OCI-LY7 (cell line): ENCODE results near the gene POT1. TPM values are rescaled to one million over a fixed set of nuclear protein-coding genes. Genes with fewer than 3 reads are reported as not detected.

Experiments used
- BruUV-seq: library from RNA; stranded (reverse); fragments of 400-500 nt; replicated peaks from 2 replicates; lab custom pipeline; 2021; lab: Mats Ljungman, UMichigan
- CTCF ChIA-PET: fragments of 300-600 bp; sonication (Branson Sonifier 250); formaldehyde crosslinking; loops from one replicate; lab custom pipeline; 2022; ENCODE audit warnings: antibody characterized with exemption; ENCODE audit not compliant: unreplicated experiment; lab: Charles Lee
- POLR2A ChIA-PET: fragments of 300-600 bp; sonication (Branson Sonifier 250); formaldehyde crosslinking; loops from one replicate; lab custom pipeline; 2022; ENCODE audit warnings: antibody characterized with exemption; lab: Charles Lee
- DNase-seq: peaks from one replicate; pipeline ENCODE4 v3.0.0-alpha.2; 2015; ENCODE audit warnings: low spot score
- H2AFZ ChIP-seq: fragments of 200-600 bp; sonication (generic), shearing (Covaris generic); 2 replicates; pipeline ENCODE4 v1.6.1; 2014; ENCODE audit warnings: mild to moderate bottlenecking, antibody characterized with exemption, low read length, moderate library complexity
- H3K27ac ChIP-seq: fragments of 200-600 bp; sonication (generic); 2 replicates; pipeline ENCODE4 v1.5.1; 2014; ENCODE audit warnings: mixed run types, low read depth, mild to moderate bottlenecking, moderate library complexity, low read length, inconsistent platforms; ENCODE audit not compliant: poor library complexity, severe bottlenecking
- H3K36me3 ChIP-seq: fragments of 200-600 bp; sonication (generic); 2 replicates; pipeline ENCODE4 v1.6.1; 2014; ENCODE audit warnings: mild to moderate bottlenecking, antibody characterized with exemption, low read length, moderate library complexity, mixed read lengths; ENCODE audit not compliant: insufficient read depth
- H3K4me1 ChIP-seq: fragments of 200-600 bp; sonication (generic); 2 replicates; pipeline ENCODE4 v1.5.1; 2014; ENCODE audit warnings: mild to moderate bottlenecking, low read length; ENCODE audit not compliant: insufficient read depth, poor library complexity, severe bottlenecking
- H3K4me2 ChIP-seq: fragments of 200-600 bp; sonication (generic); 2 replicates; pipeline ENCODE4 v1.6.1; 2014; ENCODE audit warnings: mild to moderate bottlenecking, low read length
- H3K4me3 ChIP-seq: fragments of 200-600 bp; sonication (generic); 2 replicates; pipeline ENCODE4 v1.5.1; 2014; ENCODE audit warnings: mild to moderate bottlenecking, low read depth, low read length; ENCODE audit not compliant: poor library complexity, severe bottlenecking
- H3K79me2 ChIP-seq: fragments of 200-600 bp; sonication (generic); 2 replicates; pipeline ENCODE4 v1.6.1; 2016; ENCODE audit warnings: low read depth, mild to moderate bottlenecking, low read length, moderate library complexity, mixed read lengths; ENCODE audit not compliant: insufficient read depth
- H3K9me2 ChIP-seq: fragments of 200-600 bp; sonication (generic); 2 replicates; pipeline ENCODE4 v1.6.1; 2016; ENCODE audit warnings: mild to moderate bottlenecking, low read length, mixed read lengths; ENCODE audit not compliant: insufficient read depth
- H3K9me3 ChIP-seq: fragments of 200-600 bp; sonication (generic); 2 replicates; pipeline ENCODE4 v1.6.1; 2014; ENCODE audit warnings: mild to moderate bottlenecking, mixed run types, low read length, mixed read lengths
- H4K20me1 ChIP-seq: fragments of 200-600 bp; sonication (generic); 2 replicates; pipeline ENCODE4 v1.6.1; 2014; ENCODE audit warnings: mild to moderate bottlenecking, antibody characterized with exemption, low read length, moderate library complexity, mixed read lengths; ENCODE audit not compliant: insufficient read depth
- CTCF ChIP-seq: fragments of 200-600 bp; sonication (generic); conservative IDR thresholded peaks from 2 replicates; pipeline ENCODE4 v1.5.1; 2014; ENCODE audit warnings: mild to moderate bottlenecking, antibody characterized with exemption, low read length, moderate library complexity, mixed read lengths
- EZH2phosphoT487 ChIP-seq: fragments of 200-600 bp; sonication (generic); IDR thresholded peaks from 2 replicates; pipeline ENCODE4 v1.6.1; 2018; ENCODE audit warnings: low read depth, borderline replicate concordance, mild to moderate bottlenecking, mixed run types, antibody characterized with exemption, low read length, moderate library complexity, mixed read lengths
- intact Hi-C: fragments of 100-400 bp; cut with micrococcal nuclease; formaldehyde crosslinking; loops from one replicate; pipeline ENCODE4 v1.10.0; 2022; ENCODE audit not compliant: unreplicated experiment
- total RNA-seq, 2 experiments: library from RNA; depleted of rRNA in 1 of 2; stranded (reverse); fragments of >200 nt in 1 of 2; shearing (Covaris generic) in 1 of 2; gene quantifications; 2 replicates each; pipeline ENCODE4 v1.2.3, GENCODE V29; 2014 to 2022

POT1 gene
- total RNA-seq, 2 experiments from 2014 or later, result 34.7 to 46.5 TPM

- no peaks in the 10 kb centered on the region for H3K9me3 ChIP-seq
- H3K27ac ChIP-seq, result no peak overlapping the region
- peaks cover 31% of the 10 kb centered on the region for H3K36me3 ChIP-seq
- H3K79me2 ChIP-seq, result peaks cover 21% of the 10 kb centered on the region; the same call in 1 of the 2 replicates
- peaks cover 3% of the 10 kb centered on the region; the same call in 1 of the 2 replicates for H4K20me1 ChIP-seq
- no peak overlapping the region for H2AFZ ChIP-seq
- no TSS peak for BruUV-seq
- no peaks in the 10 kb centered on the region for H3K9me2 ChIP-seq
- no peak for TF ChIP-seq EZH2phosphoT487
- TF ChIP-seq CTCF, result no peak
- intact Hi-C loops, result no loop called here
- no peaks in the 10 kb centered on the region for H3K4me1 ChIP-seq
- ChIA-PET CTCF (no interaction called here), POLR2A (interaction anchor here (0.6 to 0.7 kb wide), 2 partner anchors 616 to 1429 kb away, joined by 3 to 8 read pairs; no protein-coding TSS in a partner anchor)
- no peak overlapping the region for H3K4me3 ChIP-seq
- H3K4me2 ChIP-seq, result no peak overlapping the region
- no peak for DNase-seq
Measured at GRCh38 chr7:124914298-124914697, 15.3 kb downstream of the POT1 start.

GRCh38 chr7:124912972-124913371, 16.7 kb downstream of the POT1 start:
- no peaks in the 10 kb centered on the region for H3K4me1 ChIP-seq
- TF ChIP-seq CTCF (no peak), EZH2phosphoT487 (no peak)
- intact Hi-C loops, result no loop called here
- BruUV-seq, result no TSS peak
- H2AFZ ChIP-seq, result no peak overlapping the region
- H4K20me1 ChIP-seq, result peaks cover 3% of the 10 kb centered on the region; the same call in 1 of the 2 replicates
- H3K4me3 ChIP-seq, result no peak overlapping the region
- H3K4me2 ChIP-seq, result no peak overlapping the region
- ChIA-PET POLR2A (interaction anchor here (0.8 kb wide), 1 partner anchor 677 kb away, joined by 3 read pairs; no protein-coding TSS in a partner anchor), CTCF (no interaction called here)
- no peaks in the 10 kb centered on the region for H3K9me2 ChIP-seq
- no peak overlapping the region for H3K27ac ChIP-seq
- H3K9me3 ChIP-seq, result no peaks in the 10 kb centered on the region
- H3K79me2 ChIP-seq, result peaks cover 15% of the 10 kb centered on the region; the same call in 1 of the 2 replicates
- H3K36me3 ChIP-seq, result peaks cover 21% of the 10 kb centered on the region
- no peak for DNase-seq

- BruUV-seq, result no TSS peak
- H3K4me1 ChIP-seq, result no peaks in the 10 kb centered on the region
- intact Hi-C loops, result no loop called here
- H4K20me1 ChIP-seq, result no peaks in the 10 kb centered on the region
- no peaks in the 10 kb centered on the region for H3K9me3 ChIP-seq
- TF ChIP-seq CTCF, result no peak
- TF ChIP-seq EZH2phosphoT487, result no peak
- H3K9me2 ChIP-seq, result no peaks in the 10 kb centered on the region
- ChIA-PET POLR2A (no interaction called here), CTCF (no interaction called here)
- no peak overlapping the region for H3K27ac ChIP-seq
- H3K79me2 ChIP-seq, result 0 out of 2 replicates have a peak, but pooled peaks cover 3% of the 10 kb centered on the region
- no peak overlapping the region for H3K4me3 ChIP-seq
- DNase-seq, result no peak
- no peak overlapping the region for H2AFZ ChIP-seq
- H3K36me3 ChIP-seq, result peaks cover 13% of the 10 kb centered on the region
- H3K4me2 ChIP-seq, result no peak overlapping the region
Measured at GRCh38 chr7:124909808-124910207, 19.8 kb downstream of the POT1 start.
